HepG2 (cell line): ENCODE data around the gene MX2. TPM values are rescaled to one million over a fixed set of nuclear protein-coding genes. Genes with fewer than 3 reads are reported as not detected.

Experiments used
- CBX1 ChIP-seq: IDR thresholded peaks from one replicate; pipeline ENCODE4 v1.6.1; 2016; ENCODE audit warnings: antibody characterized with exemption, low read depth
- DMAP1 ChIP-seq: IDR thresholded peaks from 2 replicates; pipeline ENCODE4 v1.6.1; 2016
- DPF2 ChIP-seq: sonication (generic); formaldehyde crosslinking; IDR thresholded peaks from 2 replicates; pipeline ENCODE4 v1.4.0; 2020; ENCODE audit warnings: mild to moderate bottlenecking, low read depth, missing genetic modification reagents, borderline replicate concordance
- EHMT2 ChIP-seq: fragments of 200-600 bp; sonication (generic); IDR thresholded peaks from 2 replicates; pipeline ENCODE4 v1.7.0; 2017; ENCODE audit warnings: antibody characterized with exemption, low read depth, low read length, borderline replicate concordance
- IRF1 ChIP-seq: sonication (generic); formaldehyde crosslinking; IDR thresholded peaks from 2 replicates; pipeline ENCODE4 v1.4.0; 2020; ENCODE audit warnings: low read depth, mild to moderate bottlenecking, missing genetic modification reagents
- IRF2 ChIP-seq: IDR thresholded peaks from 2 replicates; pipeline ENCODE4 v1.6.1; 2018; ENCODE audit warnings: missing genetic modification reagents, missing compliant biosample characterization
- MAZ ChIP-seq, 2 experiments: sonication (generic) in 1 of 2; formaldehyde crosslinking in 1 of 2; IDR thresholded peaks; 2 replicates each; pipeline versions ENCODE4 v1.5.0 to v1.6.1; 2012 to 2020; ENCODE audit warnings: low read depth in 2 of 2, mild to moderate bottlenecking in 2 of 2, borderline replicate concordance in 1 of 2, improper control_type of control experiment in 1 of 2, low read length in 1 of 2, missing genetic modification reagents in 1 of 2, moderate library complexity in 1 of 2
- POLR2A ChIP-seq, 2 experiments: IDR thresholded peaks; 2 replicates each; pipeline ENCODE4 v1.6.1; 2011; ENCODE audit warnings: low read depth in 2 of 2, low read length in 2 of 2, mild to moderate bottlenecking in 1 of 2, moderate library complexity in 1 of 2; ENCODE audit not compliant: insufficient read depth in 1 of 2
- SOX13 ChIP-seq, 3 experiments: fragments of 450-650 bp in 1 of 3; sonication (generic) in 1 of 3; formaldehyde crosslinking in 1 of 3; IDR thresholded peaks in 2 of 3; conservative IDR thresholded peaks in 1 of 3; 2 replicates each; pipeline versions ENCODE4 v1.5.0 to v1.6.1; 2016 to 2020; ENCODE audit warnings: antibody characterized with exemption in 1 of 3, mild to moderate bottlenecking in 1 of 3, missing compliant biosample characterization in 1 of 3, missing genetic modification reagents in 1 of 3, moderate library complexity in 1 of 3
- TAF1 ChIP-seq: sonication (generic); formaldehyde crosslinking; IDR thresholded peaks from 2 replicates; pipeline ENCODE4 v1.4.0; 2020; ENCODE audit warnings: missing genetic modification reagents
- ZBTB7A ChIP-seq: sonication (generic); formaldehyde crosslinking; IDR thresholded peaks from 2 replicates; pipeline ENCODE4 v1.8.0; 2022; ENCODE audit warnings: mild to moderate bottlenecking, missing genetic modification reagents
- ZNF549 ChIP-seq: sonication (generic); formaldehyde crosslinking; IDR thresholded peaks from 2 replicates; pipeline ENCODE4 v1.5.0; 2020; ENCODE audit warnings: missing genetic modification reagents
- ZSCAN25 ChIP-seq: sonication (generic); formaldehyde crosslinking; IDR thresholded peaks from 2 replicates; pipeline ENCODE4 v1.8.0; 2022; ENCODE audit warnings: mild to moderate bottlenecking, missing genetic modification reagents
- polyA plus RNA-seq, 8 experiments: library from polyadenylated mRNA; depleted of rRNA in 3 of 8; stranded (reverse) in 7 of 8; unstranded in 1 of 8; fragments of >200 nt; fragmentation: Illumina TruSeq in 4 of 8; extraction: Trizol in 4 of 8; gene quantifications; 2 replicates each; pipeline versions ENCODE4 v1.2.1 to v1.2.3, GENCODE V29; 2011 to 2016; ENCODE audit warnings: low read depth in 4 of 8, missing spikeins in 1 of 8, mixed read lengths in 1 of 8; ENCODE audit not compliant: insufficient read depth in 1 of 8
- total RNA-seq, 5 experiments: library from RNA; depleted of rRNA; stranded (reverse); fragments of >200 nt; fragmentation: Illumina TruSeq; extraction: Trizol; gene quantifications; 2 replicates each; pipeline ENCODE4 v1.2.3, GENCODE V29; 2016; ENCODE audit warnings: low read depth in 1 of 5
- TF ChIP-seq, protein P1 (sequence below): sonication (generic); formaldehyde crosslinking; IDR thresholded peaks from 2 replicates; pipeline ENCODE4 v1.8.0; 2022; ENCODE audit warnings: mild to moderate bottlenecking, missing genetic modification reagents, moderate library complexity
- TF ChIP-seq, protein P2 (sequence below): sonication (generic); formaldehyde crosslinking; IDR thresholded peaks from 2 replicates; pipeline ENCODE4 v1.4.0; 2020; ENCODE audit warnings: missing genetic modification reagents, borderline replicate concordance

Gene MX2
- total and polyA plus RNA-seq, 2 of the 13 experiments (the other 11 are each of a cell fraction or from before 2014, with no cell fraction given): 24.0 to 35.7 TPM

- TF ChIP-seq POLR2A (IDR thresholded peaks at IDR 0.05; ENCODE audit: insufficient read depth in 1 of 2, low read depth in 2 of 2, low read length in 2 of 2) (peak in 1 of 2 experiments; percentile 41; a peak in 1 of 4 replicates), CBX1 (no peak), DMAP1 (0 out of 2 replicates have a peak, but pooled peaks have one; percentile 29), IRF2 (peak; percentile 99), EHMT2 (no peak), ZBTB7A (CRISPR knock-in tag) (0 out of 2 replicates have a peak, but pooled peaks have one; percentile 30), ZSCAN25 (CRISPR knock-in tag) (no peak), IRF1 (peak; percentile 98), DPF2 (CRISPR knock-in tag) (no peak), TAF1 (peak; percentile 20; the same call in 1 of the 2 replicates), SOX13 (IDR thresholded peaks at IDR 0.05) (no peak), SOX13 (CRISPR knock-in tag; conservative IDR thresholded peaks at IDR 0.05 in 1 of 2, IDR thresholded peaks at IDR 0.05 in 1 of 2) (0 out of 4 replicates have a peak, but pooled peaks of 1 of the 2 experiments have one; percentile 5), MAZ (IDR thresholded peaks at IDR 0.05; ENCODE audit: borderline replicate concordance, low read depth, low read length) (no peak), MAZ (CRISPR knock-in tag; IDR thresholded peaks at IDR 0.05; ENCODE audit: low read depth) (0 out of 2 replicates have a peak, but pooled peaks have one; percentile 27), ZNF549 (CRISPR knock-in tag) (no peak)
- TF ChIP-seq, protein P1, sequence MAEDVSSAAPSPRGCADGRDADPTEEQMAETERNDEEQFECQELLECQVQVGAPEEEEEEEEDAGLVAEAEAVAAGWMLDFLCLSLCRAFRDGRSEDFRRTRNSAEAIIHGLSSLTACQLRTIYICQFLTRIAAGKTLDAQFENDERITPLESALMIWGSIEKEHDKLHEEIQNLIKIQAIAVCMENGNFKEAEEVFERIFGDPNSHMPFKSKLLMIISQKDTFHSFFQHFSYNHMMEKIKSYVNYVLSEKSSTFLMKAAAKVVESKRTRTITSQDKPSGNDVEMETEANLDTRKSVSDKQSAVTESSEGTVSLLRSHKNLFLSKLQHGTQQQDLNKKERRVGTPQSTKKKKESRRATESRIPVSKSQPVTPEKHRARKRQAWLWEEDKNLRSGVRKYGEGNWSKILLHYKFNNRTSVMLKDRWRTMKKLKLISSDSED (CRISPR knock-in tag): no peak
- TF ChIP-seq, protein P2, sequence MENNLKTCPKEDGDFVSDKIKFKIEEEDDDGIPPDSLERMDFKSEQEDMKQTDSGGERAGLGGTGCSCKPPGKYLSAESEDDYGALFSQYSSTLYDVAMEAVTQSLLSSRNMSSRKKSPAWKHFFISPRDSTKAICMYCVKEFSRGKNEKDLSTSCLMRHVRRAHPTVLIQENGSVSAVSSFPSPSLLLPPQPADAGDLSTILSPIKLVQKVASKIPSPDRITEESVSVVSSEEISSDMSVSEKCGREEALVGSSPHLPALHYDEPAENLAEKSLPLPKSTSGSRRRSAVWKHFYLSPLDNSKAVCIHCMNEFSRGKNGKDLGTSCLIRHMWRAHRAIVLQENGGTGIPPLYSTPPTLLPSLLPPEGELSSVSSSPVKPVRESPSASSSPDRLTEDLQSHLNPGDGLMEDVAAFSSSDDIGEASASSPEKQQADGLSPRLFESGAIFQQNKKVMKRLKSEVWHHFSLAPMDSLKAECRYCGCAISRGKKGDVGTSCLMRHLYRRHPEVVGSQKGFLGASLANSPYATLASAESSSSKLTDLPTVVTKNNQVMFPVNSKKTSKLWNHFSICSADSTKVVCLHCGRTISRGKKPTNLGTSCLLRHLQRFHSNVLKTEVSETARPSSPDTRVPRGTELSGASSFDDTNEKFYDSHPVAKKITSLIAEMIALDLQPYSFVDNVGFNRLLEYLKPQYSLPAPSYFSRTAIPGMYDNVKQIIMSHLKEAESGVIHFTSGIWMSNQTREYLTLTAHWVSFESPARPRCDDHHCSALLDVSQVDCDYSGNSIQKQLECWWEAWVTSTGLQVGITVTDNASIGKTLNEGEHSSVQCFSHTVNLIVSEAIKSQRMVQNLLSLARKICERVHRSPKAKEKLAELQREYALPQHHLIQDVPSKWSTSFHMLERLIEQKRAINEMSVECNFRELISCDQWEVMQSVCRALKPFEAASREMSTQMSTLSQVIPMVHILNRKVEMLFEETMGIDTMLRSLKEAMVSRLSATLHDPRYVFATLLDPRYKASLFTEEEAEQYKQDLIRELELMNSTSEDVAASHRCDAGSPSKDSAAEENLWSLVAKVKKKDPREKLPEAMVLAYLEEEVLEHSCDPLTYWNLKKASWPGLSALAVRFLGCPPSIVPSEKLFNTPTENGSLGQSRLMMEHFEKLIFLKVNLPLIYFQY (CRISPR knock-in tag): peak; percentile 72; the same call in 1 of the 2 replicates
Observed at GRCh38 chr21:41419921-41420862, 58.4 kb downstream of the MX2 start (continued).
